HG03108 (cell line): ENCODE measurements around the gene RGS9BP.
"Not testable (repeated sequence)": the region's sequence is repeated elsewhere in the genome, so short reads cannot be mapped to it uniquely, and the experiment has no call there.

Experiments used
- ATAC-seq: cut with Tn5 transposase; IDR thresholded peaks from one replicate; pipeline ENCODE4 v1.9.1; 2021; ENCODE audit warnings: moderate library complexity; ENCODE audit not compliant: unreplicated experiment

Gene RGS9BP

DNA sequence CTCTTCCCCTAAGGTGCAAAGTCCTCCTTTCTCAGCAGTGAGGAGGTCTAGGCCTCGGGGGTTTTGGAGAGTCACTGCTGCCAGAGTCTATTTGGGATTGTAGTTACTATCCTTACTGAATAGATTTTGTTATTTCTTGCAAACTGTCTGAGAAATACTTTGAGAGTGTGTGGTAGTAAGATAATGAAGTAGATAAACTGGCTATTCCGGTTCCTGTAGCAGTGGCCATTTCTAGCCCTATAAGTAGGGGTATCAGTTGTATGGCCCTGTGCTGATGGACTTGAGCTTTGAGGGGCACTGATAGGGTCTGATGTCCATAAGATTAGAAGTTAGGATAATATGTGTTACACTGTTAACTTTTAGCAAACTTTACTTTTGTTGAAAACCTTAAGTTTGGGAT lies 18.7 kb downstream of the RGS9BP start:
- not testable (repeated sequence) for ATAC-seq

DNA sequence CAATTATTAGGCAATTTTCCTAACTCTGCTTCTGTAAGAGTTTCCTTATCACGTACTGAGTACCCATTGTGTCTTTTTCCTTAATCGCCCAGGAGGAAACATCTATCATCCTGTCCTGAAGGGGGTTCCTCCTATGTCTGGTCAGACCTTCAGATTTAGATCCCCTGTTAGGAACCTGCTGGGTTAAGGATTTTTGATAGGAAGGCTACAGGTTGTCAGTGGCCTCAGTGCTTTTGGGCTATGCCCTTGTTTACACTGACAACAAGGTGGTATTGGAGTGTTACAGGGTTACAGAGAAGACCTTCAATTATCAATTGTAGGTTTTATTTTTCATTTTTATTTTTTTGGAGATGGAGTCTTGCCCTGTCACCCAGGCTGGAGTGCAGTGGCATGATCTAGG lies 19.2 kb downstream of the RGS9BP start:
- not testable (repeated sequence) for ATAC-seq

DNA sequence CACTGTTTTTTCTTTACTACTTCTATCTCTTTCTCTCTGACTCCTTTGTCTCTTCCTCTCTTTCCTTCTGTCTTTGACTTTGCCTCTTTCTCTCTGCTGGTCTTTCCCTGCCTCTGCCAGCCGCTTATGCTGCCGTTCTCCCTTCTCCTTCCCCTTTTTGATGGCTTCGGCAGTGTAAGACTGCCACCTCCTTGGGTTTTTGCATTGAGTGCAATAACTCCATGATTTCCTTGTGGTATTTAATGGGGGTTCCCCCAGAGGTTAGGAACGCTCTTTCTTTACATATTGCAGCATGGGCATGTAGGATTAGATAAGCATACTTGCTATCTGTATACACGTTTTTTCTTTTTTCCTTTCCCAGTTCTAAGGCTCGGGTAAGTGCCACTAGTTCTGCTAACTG lies 19.9 kb downstream of the RGS9BP start:
- ATAC-seq = not testable (repeated sequence)

- not testable (repeated sequence) for ATAC-seq
Observed at GRCh38 chr19:32696771-32697170, 21.1 kb downstream of the RGS9BP start.

DNA sequence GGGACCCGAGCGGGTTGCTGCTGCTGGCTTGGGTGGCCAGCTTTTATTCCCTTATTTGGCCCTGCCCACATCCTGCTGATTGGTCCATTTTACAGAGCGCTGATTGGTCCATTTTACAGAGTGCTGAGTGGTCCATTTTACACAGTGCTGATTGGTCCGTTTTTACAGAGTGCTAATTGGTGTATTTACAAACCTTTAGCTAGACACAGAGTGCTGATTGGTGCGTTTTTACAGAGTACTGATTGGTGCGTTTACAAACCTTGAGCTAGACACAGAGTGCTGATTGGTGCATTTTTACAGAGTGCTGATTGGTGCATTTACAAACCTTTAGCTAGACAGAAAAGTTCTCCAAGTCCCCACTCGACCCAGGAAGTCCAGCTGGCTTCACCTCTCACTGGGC lies 24.5 kb downstream of the RGS9BP start:
- ATAC-seq = not testable (repeated sequence)

DNA sequence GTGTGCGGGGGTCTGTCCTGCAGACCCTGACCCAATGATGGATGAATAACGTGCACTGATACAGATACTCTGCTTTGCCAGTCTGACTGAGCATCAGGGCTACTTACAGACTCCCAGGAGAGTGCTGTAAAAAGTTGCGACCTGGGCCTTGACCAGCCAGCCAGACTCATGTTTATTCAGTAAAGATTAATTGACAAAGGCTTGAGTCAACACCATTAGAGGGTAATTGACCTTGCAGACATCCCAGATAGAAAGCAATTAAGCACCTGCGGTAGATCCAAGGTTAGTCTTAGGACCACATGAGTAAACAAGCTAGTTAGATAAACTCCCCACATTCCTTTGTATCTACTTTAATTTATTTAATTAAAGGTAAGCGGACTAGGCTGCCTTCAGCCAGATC lies 26.4 kb downstream of the RGS9BP start:
- ATAC-seq = no peak

- ATAC-seq = not testable (repeated sequence)
Observed at GRCh38 chr19:32704006-32704405, 28.4 kb downstream of the RGS9BP start.

GRCh38 chr19:32708457-32708856 lies 32.8 kb downstream of the RGS9BP start:
- ATAC-seq = no peak

DNA sequence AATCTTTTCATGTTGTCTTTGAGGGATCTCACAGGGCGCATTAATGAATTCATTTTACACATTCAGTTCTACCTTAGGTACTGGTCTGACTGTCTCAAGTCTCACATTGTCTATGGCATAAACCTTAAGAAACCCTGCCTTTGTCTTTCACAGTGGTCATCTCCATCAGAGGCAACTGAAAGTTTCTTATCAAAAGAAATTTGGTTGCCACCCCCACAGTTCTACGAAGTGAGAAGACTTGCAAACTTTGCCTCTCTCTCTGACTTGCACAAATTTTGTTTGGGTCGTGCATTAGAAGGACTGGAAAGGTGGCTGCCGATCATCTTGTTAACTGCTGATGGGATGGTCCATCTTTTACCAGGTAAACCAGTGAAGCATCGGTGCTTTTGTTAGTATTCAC lies 33.4 kb downstream of the RGS9BP start:
- no peak for ATAC-seq

DNA sequence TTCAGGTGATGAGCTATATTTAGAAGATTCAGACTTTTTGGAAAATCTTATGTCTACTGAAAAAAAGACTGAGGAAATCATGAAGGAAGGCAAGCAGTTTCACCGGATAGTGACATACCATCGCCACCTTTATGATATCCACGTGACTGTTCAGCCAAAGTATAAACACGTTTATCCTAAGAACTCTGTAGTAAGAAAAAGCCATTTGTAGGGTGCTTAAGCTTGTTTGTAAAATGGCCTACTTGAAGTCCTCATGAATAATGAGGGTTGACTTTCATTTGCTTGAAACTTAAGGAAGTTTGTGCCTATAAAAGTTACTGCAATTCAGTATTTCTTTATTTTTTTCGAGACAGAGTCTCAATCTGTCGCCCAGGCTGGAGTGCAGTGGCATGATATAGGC lies 36.1 kb downstream of the RGS9BP start:
- no peak for ATAC-seq

DNA sequence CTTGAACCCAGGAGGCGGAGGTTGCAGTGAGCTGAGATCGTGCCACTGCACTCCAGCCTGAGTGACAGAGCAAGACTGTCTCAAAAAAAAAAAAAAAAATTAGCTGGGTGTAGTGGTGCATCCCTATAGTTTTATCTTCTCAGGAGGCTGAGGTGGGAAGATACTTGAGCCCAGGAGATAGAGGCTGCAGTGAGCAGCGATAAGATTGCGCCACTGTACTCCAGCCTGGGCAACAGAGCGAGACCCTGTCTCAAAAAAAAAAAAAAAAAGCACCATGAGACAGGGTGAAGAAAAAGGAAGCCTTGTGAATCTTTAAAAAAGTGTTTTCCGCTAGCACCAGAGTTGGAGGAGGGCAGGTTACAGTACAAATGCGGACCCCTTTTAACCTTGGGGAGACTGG lies 40.6 kb downstream of the RGS9BP start:
- not testable (repeated sequence) for ATAC-seq

DNA sequence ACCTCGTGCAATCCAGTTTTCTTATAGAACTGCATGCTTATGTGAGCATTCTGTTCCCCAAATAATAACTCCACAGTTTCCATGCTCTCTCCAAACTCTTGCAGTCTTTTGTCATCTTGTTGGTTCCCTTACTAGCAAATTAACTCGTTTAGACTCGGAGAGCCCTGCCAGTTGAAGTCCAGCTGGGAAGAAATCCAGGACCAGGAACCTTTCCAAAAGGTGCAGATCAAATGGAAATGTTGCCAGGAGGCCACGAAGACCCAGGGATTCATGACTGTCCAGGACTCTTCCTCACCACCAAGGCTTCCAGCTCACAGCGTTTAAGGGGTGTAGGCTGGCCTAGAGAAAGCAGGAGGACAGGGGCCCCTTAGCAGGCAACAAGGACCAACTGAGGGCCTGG lies 41.8 kb downstream of the RGS9BP start:
- ATAC-seq = no peak

DNA sequence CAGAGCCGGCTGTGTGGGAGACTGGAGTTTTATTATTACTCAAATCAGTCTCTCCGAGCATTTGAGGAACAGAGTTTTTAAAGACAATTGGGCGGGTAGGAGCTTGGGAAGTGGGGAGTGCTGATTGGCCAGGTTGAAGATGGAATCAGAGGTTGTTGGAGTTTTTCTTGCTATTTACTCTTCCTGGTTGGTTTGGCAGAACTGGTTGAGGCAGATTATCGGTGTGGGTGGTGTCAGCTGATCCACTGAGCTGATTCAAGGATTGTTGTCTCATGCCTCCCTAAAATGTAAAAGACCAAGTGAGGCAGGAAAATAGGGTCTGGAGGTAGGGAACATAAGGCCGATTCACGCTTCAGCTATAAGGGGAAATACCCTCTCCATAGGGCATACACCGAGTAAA lies 42.6 kb downstream of the RGS9BP start:
- no peak for ATAC-seq

GRCh38 chr19:32719611-32720059 lies 44.0 kb downstream of the RGS9BP start, which contains the start of gene TDRD12:
Gene TDRD12, plus strand, starts transcription at chr19:32719767. Its CDS starts 306 bp downstream, at chr19:32720073.
- ATAC-seq = no peak

DNA sequence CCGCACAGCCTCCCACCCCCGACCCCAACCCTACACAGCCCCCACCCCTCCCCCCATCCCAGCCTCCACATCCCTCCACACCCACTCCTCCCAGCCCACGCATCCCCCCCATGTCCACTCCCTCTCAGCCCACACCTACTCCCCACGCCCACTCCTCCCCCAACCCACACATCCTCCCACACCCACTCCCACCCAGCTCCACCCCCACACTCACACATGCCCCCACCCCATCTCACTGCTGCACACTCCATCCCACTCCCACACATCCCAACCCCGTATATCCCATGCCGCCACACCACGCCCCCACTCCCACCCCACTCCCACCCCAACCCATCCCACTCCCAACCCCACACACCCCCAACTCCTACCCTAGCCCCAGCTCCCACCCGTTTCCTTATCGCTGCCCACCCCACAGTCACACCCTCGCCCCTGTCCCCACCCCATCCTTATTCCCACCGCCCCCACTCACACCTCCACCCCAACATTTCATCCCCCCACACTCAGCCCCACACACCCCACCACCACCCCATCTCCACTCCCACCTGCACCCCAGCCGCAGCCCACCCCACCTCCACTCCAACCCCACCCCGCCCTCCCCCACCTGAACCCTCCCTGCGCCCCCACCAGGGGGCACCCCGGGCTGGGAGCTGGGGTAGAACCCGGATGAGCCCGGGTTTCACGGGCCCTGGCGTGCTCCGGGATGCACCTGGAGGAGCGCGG lies 44.7 kb downstream of the RGS9BP start:
- no peak for ATAC-seq

- ATAC-seq = no peak
Observed at GRCh38 chr19:32720936-32721250, 45.2 kb downstream of the RGS9BP start.
